C4-2B (cell line): ENCODE measurements around the gene ZNF33B.

Experiments
- CTCF ChIP-seq: fragments of 450-650 bp; conservative IDR thresholded peaks from 2 replicates; pipeline ENCODE4 v1.5.1; 2017; ENCODE audit warnings: mild to moderate bottlenecking
- ZFX ChIP-seq: fragments of 450-650 bp; IDR thresholded peaks from 2 replicates; pipeline ENCODE4 v1.6.1; 2017

- no peak for TF ChIP-seq CTCF
- no peak for TF ChIP-seq ZFX
These were observed 19.9 kb downstream of the ZNF33B start for GRCh38 chr10:42618424-42618823.
